GM23338 (cell line): Measurements from ENCODE around the gene PHLDB3. TPM values are rescaled to one million over a fixed set of nuclear protein-coding genes. Genes with fewer than 3 reads are reported as not detected.

Source experiments
- ATAC-seq: fragments of 200-7000 bp; cut with Tn5 transposase; 3 replicates; pipeline ENCODE4 v1.9.1; 2020
- DNase-seq: peaks from one replicate; pipeline ENCODE4 v3.0.0-alpha.2; 2015; ENCODE audit warnings: low spot score
- H2AFZ ChIP-seq: fragments of 200-600 bp; sonication (generic); 2 replicates; pipeline ENCODE4 v1.8.0; 2016; ENCODE audit warnings: antibody characterized with exemption, mild to moderate bottlenecking, moderate library complexity
- H3F3A ChIP-seq: fragments of 200-600 bp; sonication (generic); replicated peaks from 2 replicates; pipeline ENCODE4 v1.8.0; 2017; ENCODE audit warnings: antibody characterized with exemption, mixed run types, low read depth
- H3K27ac ChIP-seq: fragments of 200-600 bp; sonication (generic); 2 replicates; pipeline ENCODE4 v1.6.1; 2016; ENCODE audit warnings: low read depth
- H3K27me3 ChIP-seq: fragments of 200-600 bp; sonication (generic); 2 replicates; pipeline ENCODE4 v1.8.0; 2016; ENCODE audit warnings: mild to moderate bottlenecking, mixed run types, moderate library complexity; ENCODE audit not compliant: insufficient read depth
- H3K36me3 ChIP-seq: fragments of 200-600 bp; sonication (generic); 2 replicates; pipeline ENCODE4 v1.8.0; 2016; ENCODE audit warnings: mild to moderate bottlenecking; ENCODE audit not compliant: insufficient read depth
- H3K4me1 ChIP-seq: fragments of 200-600 bp; sonication (generic); 2 replicates; pipeline ENCODE4 v1.8.0; 2016; ENCODE audit warnings: mild to moderate bottlenecking, moderate library complexity; ENCODE audit not compliant: insufficient read depth
- H3K4me2 ChIP-seq: fragments of 200-600 bp; sonication (generic); 2 replicates; pipeline ENCODE4 v1.7.1; 2017; ENCODE audit warnings: mixed run types
- H3K4me3 ChIP-seq: fragments of 200-600 bp; sonication (generic); 2 replicates; pipeline ENCODE4 v1.6.1; 2016; ENCODE audit warnings: mixed run types
- H3K79me2 ChIP-seq: fragments of 200-600 bp; sonication (generic); replicated peaks from 2 replicates; pipeline ENCODE4 v1.8.0; 2017; ENCODE audit warnings: mild to moderate bottlenecking; ENCODE audit not compliant: insufficient read depth
- H3K9me2 ChIP-seq: fragments of 200-600 bp; sonication (generic); 2 replicates; pipeline ENCODE4 v1.8.0; 2017; ENCODE audit not compliant: insufficient read depth
- H4K20me1 ChIP-seq: fragments of 200-600 bp; sonication (generic); replicated peaks from 2 replicates; pipeline ENCODE4 v1.8.0; 2017; ENCODE audit warnings: mild to moderate bottlenecking; ENCODE audit not compliant: insufficient read depth
- H3K27ac Mint-ChIP-seq: 2 replicates; pipeline ENCODE4 v1.8.0; 2020; ENCODE audit warnings: inconsistent platforms, mild to moderate bottlenecking, moderate library complexity, mixed read lengths
- H3K27me3 Mint-ChIP-seq: 3 replicates; pipeline ENCODE4 v1.8.0; 2022; ENCODE audit warnings: low read depth, mild to moderate bottlenecking, moderate library complexity, mixed read lengths, inconsistent platforms; ENCODE audit not compliant: insufficient read depth, poor library complexity
- H3K36me3 Mint-ChIP-seq: 3 replicates; pipeline ENCODE4 v1.8.0; 2021; ENCODE audit warnings: low read depth, mild to moderate bottlenecking, inconsistent platforms, moderate library complexity, mixed read lengths
- H3K4me1 Mint-ChIP-seq: 3 replicates; pipeline ENCODE4 v1.8.0; 2020; ENCODE audit warnings: mild to moderate bottlenecking, inconsistent platforms, mixed read lengths
- H3K4me3 Mint-ChIP-seq: 3 replicates; pipeline ENCODE4 v1.8.0; 2021; ENCODE audit warnings: moderate library complexity, mild to moderate bottlenecking, inconsistent platforms, mixed read lengths
- H3K9me3 Mint-ChIP-seq: 3 replicates; pipeline ENCODE4 v1.8.0; 2020; ENCODE audit warnings: moderate library complexity, mild to moderate bottlenecking, inconsistent platforms, mixed read lengths
- CREB1 ChIP-seq: fragments of 250-450 bp; sonication (Bioruptor Pico); IDR thresholded peaks from 2 replicates; pipeline ENCODE4 v1.5.0; 2020; ENCODE audit warnings: low read depth, mild to moderate bottlenecking, moderate library complexity
- EZH2 ChIP-seq: fragments of 200-600 bp; sonication (generic); IDR thresholded peaks from one replicate; pipeline ENCODE4 v1.8.0; 2017; ENCODE audit warnings: antibody characterized with exemption, mild to moderate bottlenecking, low read depth; ENCODE audit not compliant: unreplicated experiment
- EZH2phosphoT487 ChIP-seq: fragments of 200-600 bp; sonication (generic); IDR thresholded peaks from one replicate; pipeline ENCODE4 v1.8.1; 2018; ENCODE audit warnings: antibody characterized with exemption; ENCODE audit not compliant: unreplicated experiment
- JUNB ChIP-seq: IDR thresholded peaks from one replicate; pipeline ENCODE4 v1.6.1; 2016; ENCODE audit warnings: antibody characterized with exemption; ENCODE audit not compliant: unreplicated experiment
- NANOG ChIP-seq: IDR thresholded peaks from 2 replicates; pipeline ENCODE4 v1.6.1; 2016; ENCODE audit warnings: antibody characterized with exemption, borderline replicate concordance
- POLR2AphosphoS5 ChIP-seq: IDR thresholded peaks from 2 replicates; pipeline ENCODE4 v1.6.1; 2016; ENCODE audit warnings: antibody characterized with exemption, low read depth
- STAT1 ChIP-seq: IDR thresholded peaks from one replicate; pipeline ENCODE4 v1.6.1; 2016; ENCODE audit warnings: antibody characterized with exemption; ENCODE audit not compliant: unreplicated experiment
- ZNF331 ChIP-seq: fragments of 250-450 bp; sonication (Bioruptor Pico); IDR thresholded peaks from 2 replicates; pipeline ENCODE4 v1.5.0; 2020; ENCODE audit warnings: low read depth, mild to moderate bottlenecking, moderate library complexity
- polyA plus RNA-seq: library from polyadenylated mRNA; unstranded; fragments of >200 nt; fragmentation: Nextera tagmentation; extraction: Ambion mirVana; gene quantifications from 2 replicates; pipeline ENCODE4 v1.2.1, GENCODE V29; 2016
- total RNA-seq: library from RNA; depleted of rRNA; stranded (reverse); fragments of >200 nt; shearing (Covaris generic); gene quantifications from 2 replicates; pipeline ENCODE4 v1.2.3, GENCODE V29; 2014
- TF ChIP-seq, protein P1 (sequence below): IDR thresholded peaks from one replicate; pipeline ENCODE4 v1.6.1; 2018; ENCODE audit warnings: antibody characterized with exemption; ENCODE audit not compliant: unreplicated experiment
- TF ChIP-seq, protein P2 (sequence below), 2 experiments: fragments of 200-600 bp in 1 of 2; sonication (generic) in 1 of 2; conservative IDR thresholded peaks; 2 replicates each; pipeline versions ENCODE4 v1.5.1 to v1.6.1; 2016 to 2017; ENCODE audit warnings: antibody characterized with exemption in 2 of 2, low read depth in 2 of 2, mild to moderate bottlenecking in 2 of 2, moderate library complexity in 1 of 2
- TF ChIP-seq, protein P3 (sequence below): IDR thresholded peaks from 2 replicates; pipeline ENCODE4 v1.6.1; 2016; ENCODE audit warnings: antibody characterized with exemption

PHLDB3 gene
- total and polyA plus RNA-seq, 2 experiments from 2014 or later, result 6.3 to 15.4 TPM

DNA sequence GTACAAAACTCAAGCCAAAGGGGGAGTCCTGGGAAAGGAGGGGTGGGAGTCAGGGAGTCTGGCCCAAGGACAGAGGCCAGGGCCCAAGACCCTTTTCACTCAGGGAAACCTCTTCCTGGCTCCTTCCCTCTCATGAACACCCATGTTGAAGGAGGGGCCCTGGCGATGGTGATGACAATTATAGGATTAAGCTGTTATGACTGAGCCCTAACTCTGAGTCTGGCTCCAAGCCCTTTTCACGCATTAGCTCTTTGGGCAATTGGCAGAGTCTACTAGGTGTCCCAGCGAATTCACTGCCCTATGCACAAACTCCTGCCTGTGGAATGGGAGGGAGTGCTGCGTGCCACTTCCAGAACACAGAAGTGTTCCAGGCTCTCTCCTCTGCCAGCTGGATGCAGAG is 49.1 kb upstream of the PHLDB3 start:
- H3K4me1 Mint-ChIP-seq, result peaks cover 9% of the 10 kb centered on the region
- no peaks in the 10 kb centered on the region for H4K20me1 ChIP-seq
- no peak overlapping the region for H3K27ac ChIP-seq
- TF ChIP-seq, protein P1, sequence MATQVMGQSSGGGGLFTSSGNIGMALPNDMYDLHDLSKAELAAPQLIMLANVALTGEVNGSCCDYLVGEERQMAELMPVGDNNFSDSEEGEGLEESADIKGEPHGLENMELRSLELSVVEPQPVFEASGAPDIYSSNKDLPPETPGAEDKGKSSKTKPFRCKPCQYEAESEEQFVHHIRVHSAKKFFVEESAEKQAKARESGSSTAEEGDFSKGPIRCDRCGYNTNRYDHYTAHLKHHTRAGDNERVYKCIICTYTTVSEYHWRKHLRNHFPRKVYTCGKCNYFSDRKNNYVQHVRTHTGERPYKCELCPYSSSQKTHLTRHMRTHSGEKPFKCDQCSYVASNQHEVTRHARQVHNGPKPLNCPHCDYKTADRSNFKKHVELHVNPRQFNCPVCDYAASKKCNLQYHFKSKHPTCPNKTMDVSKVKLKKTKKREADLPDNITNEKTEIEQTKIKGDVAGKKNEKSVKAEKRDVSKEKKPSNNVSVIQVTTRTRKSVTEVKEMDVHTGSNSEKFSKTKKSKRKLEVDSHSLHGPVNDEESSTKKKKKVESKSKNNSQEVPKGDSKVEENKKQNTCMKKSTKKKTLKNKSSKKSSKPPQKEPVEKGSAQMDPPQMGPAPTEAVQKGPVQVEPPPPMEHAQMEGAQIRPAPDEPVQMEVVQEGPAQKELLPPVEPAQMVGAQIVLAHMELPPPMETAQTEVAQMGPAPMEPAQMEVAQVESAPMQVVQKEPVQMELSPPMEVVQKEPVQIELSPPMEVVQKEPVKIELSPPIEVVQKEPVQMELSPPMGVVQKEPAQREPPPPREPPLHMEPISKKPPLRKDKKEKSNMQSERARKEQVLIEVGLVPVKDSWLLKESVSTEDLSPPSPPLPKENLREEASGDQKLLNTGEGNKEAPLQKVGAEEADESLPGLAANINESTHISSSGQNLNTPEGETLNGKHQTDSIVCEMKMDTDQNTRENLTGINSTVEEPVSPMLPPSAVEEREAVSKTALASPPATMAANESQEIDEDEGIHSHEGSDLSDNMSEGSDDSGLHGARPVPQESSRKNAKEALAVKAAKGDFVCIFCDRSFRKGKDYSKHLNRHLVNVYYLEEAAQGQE, result no peak
- TF ChIP-seq EZH2phosphoT487, result no peak
- TF ChIP-seq CREB1 (CRISPR knock-in tag), result no peak
- TF ChIP-seq, protein P2, sequence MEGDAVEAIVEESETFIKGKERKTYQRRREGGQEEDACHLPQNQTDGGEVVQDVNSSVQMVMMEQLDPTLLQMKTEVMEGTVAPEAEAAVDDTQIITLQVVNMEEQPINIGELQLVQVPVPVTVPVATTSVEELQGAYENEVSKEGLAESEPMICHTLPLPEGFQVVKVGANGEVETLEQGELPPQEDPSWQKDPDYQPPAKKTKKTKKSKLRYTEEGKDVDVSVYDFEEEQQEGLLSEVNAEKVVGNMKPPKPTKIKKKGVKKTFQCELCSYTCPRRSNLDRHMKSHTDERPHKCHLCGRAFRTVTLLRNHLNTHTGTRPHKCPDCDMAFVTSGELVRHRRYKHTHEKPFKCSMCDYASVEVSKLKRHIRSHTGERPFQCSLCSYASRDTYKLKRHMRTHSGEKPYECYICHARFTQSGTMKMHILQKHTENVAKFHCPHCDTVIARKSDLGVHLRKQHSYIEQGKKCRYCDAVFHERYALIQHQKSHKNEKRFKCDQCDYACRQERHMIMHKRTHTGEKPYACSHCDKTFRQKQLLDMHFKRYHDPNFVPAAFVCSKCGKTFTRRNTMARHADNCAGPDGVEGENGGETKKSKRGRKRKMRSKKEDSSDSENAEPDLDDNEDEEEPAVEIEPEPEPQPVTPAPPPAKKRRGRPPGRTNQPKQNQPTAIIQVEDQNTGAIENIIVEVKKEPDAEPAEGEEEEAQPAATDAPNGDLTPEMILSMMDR (conservative IDR thresholded peaks at IDR 0.05; ENCODE audit: low read depth in 2 of 2), result no peak
- TF ChIP-seq POLR2AphosphoS5, result no peak
- no peak for TF ChIP-seq STAT1
- no peak for TF ChIP-seq EZH2
- no peak for TF ChIP-seq ZNF331
- ATAC-seq (no peak), DNase-seq (no peak)
- H3K4me2 ChIP-seq, result no peak overlapping the region
- no peak overlapping the region for H3K4me3 Mint-ChIP-seq
- peaks cover 4% of the 10 kb centered on the region; the same call in 1 of the 2 replicates for H3K4me1 ChIP-seq
- no peak overlapping the region for H3K27ac Mint-ChIP-seq
- H3K27me3 Mint-ChIP-seq, result peaks cover 4% of the 10 kb centered on the region
- H3F3A ChIP-seq, result no peaks in the 10 kb centered on the region
- H3K27me3 ChIP-seq, result no peaks in the 10 kb centered on the region
- peaks cover 46% of the 10 kb centered on the region for H3K36me3 Mint-ChIP-seq
- H3K9me2 ChIP-seq, result no peaks in the 10 kb centered on the region
- no peaks in the 10 kb centered on the region for H3K9me3 Mint-ChIP-seq
- H3K79me2 ChIP-seq, result no peaks in the 10 kb centered on the region
- H2AFZ ChIP-seq, result no peak overlapping the region
- H3K36me3 ChIP-seq, result no peaks in the 10 kb centered on the region; the same call in 1 of the 2 replicates
- no peak overlapping the region for H3K4me3 ChIP-seq

DNA sequence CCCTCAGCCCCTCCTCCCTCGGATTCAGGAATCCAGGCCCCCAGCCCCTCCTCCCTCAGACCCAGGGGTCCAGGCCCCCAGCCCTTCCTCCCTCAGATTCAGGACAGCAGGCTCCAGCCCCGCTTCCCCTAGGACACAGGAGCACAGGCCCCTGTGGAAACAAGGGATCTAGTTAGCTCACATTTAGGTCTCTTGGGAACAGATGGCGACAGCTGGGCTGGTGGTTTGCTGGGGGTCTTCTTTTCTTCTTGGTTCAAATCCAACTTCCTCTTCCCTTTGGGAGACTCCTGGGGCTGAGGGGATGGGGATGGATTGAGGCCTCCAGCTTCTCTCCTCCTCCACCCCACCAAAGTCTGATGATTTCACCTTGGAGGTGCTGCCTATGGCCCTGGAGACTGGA is 48.1 kb upstream of the PHLDB3 start:
- H4K20me1 ChIP-seq, result no peaks in the 10 kb centered on the region
- TF ChIP-seq ZNF331, result no peak
- TF ChIP-seq, protein P1, result no peak
- TF ChIP-seq NANOG, result no peak
- TF ChIP-seq EZH2phosphoT487, result no peak
- no peak for TF ChIP-seq STAT1
- no peak for TF ChIP-seq JUNB
- TF ChIP-seq, protein P3, sequence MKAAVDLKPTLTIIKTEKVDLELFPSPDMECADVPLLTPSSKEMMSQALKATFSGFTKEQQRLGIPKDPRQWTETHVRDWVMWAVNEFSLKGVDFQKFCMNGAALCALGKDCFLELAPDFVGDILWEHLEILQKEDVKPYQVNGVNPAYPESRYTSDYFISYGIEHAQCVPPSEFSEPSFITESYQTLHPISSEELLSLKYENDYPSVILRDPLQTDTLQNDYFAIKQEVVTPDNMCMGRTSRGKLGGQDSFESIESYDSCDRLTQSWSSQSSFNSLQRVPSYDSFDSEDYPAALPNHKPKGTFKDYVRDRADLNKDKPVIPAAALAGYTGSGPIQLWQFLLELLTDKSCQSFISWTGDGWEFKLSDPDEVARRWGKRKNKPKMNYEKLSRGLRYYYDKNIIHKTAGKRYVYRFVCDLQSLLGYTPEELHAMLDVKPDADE, result no peak
- TF ChIP-seq, protein P2 (conservative IDR thresholded peaks at IDR 0.05; ENCODE audit: low read depth in 2 of 2), result no peak

More for the DNA sequence above, 48.1 kb upstream of the PHLDB3 start:
- Histone ChIP-seq H3K36me3 (no peaks in the 10 kb centered on the region; the same call in 1 of the 2 replicates), H3K4me3 (no peak overlapping the region), H2AFZ (no peak overlapping the region), H3K27ac (no peak overlapping the region), H3K4me1 (peaks cover 4% of the 10 kb centered on the region; the same call in 1 of the 2 replicates), H3K27me3 (no peaks in the 10 kb centered on the region), H3K79me2 (no peaks in the 10 kb centered on the region), H3K4me2 (no peak overlapping the region), H3K9me2 (no peaks in the 10 kb centered on the region), H3F3A (no peaks in the 10 kb centered on the region)
- Mint-ChIP-seq H3K36me3 (peaks cover 52% of the 10 kb centered on the region), H3K27ac (no peak overlapping the region), H3K4me1 (peaks cover 9% of the 10 kb centered on the region), H3K9me3 (no peaks in the 10 kb centered on the region), H3K27me3 (peaks cover 4% of the 10 kb centered on the region), H3K4me3 (no peak overlapping the region)
- DNase-seq, result no peak
- no peak for ATAC-seq
